Hematopoietic multipotent progenitor cell treated with erythropoietin and hydrocortisone succinate and interleukin-3 and kit ligand, for 15 days (in vitro differentiated cells): ENCODE measurements around the gene TNS2.

Experiments
- DNase-seq: peaks from one replicate; pipeline ENCODE4 v3.0.0-alpha.2; 2015; ENCODE audit warnings: low spot score

Gene TNS2

DNA sequence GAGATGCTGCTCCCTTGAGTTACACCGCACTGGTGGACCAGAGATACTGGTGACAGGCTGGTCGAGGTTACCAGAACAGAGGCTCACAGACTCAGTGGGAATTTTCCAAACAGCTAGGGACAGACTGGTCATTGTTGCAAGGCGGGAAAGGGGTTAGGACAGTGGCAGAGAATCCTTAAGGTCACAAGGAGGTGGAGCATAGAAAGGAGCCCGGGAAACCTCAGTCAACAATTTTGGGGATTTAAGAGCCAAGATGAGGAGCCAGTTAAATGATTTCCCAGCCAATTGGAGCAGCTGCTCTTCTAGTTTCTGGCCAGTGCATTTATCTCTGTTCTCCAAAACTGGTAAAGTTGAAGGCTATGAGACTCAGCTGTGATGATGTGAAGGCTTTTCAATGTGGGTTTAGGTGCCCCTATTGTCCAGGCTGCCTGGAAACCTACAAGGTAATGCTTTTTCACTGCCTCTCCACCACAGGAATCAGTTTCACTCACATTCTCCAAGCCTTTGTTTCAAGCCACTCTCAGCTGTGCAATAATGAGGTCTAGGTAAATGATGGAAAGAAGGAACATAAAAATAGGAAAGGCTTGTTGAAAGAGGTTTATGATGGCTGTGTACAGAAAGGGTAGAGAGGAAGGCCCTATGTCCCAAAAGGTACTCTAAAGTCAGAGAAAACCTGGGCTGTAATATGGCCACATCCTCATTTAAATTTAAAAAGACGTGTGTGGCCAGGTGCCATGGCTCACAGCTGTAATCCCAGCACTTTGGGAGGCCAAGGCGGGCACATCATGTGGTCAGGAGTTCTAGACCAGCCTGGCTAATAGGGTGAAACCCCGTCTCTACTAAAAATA is 7.0 kb upstream of the TNS2 start:
- no peak for DNase-seq

DNA sequence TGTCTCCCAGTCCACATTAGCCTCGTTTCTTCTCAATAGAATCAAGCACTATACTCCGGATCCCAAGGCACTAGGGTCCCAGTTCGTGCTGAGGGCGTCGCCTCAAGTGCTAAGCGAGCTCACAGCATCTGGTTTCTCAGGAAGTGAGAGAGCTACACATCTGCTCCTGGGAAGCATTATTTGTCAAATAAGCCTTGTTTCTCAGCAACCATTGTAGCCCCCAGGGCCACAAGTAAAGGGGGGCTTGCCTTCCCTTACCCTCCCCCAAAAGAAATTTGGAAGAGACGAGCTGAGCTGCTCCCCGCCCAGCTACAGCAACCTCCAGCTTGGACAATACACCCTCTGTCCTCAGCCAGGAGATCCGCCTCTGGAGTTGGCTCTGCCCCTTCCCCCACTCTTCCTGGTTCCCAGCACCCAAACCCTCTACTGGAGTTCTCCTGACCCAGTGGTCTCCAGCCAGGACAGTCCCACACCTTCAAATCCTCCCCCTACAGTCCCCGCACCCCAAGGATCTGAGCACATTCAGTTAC is 5.7 kb upstream of the TNS2 start:
- no peak for DNase-seq

DNA sequence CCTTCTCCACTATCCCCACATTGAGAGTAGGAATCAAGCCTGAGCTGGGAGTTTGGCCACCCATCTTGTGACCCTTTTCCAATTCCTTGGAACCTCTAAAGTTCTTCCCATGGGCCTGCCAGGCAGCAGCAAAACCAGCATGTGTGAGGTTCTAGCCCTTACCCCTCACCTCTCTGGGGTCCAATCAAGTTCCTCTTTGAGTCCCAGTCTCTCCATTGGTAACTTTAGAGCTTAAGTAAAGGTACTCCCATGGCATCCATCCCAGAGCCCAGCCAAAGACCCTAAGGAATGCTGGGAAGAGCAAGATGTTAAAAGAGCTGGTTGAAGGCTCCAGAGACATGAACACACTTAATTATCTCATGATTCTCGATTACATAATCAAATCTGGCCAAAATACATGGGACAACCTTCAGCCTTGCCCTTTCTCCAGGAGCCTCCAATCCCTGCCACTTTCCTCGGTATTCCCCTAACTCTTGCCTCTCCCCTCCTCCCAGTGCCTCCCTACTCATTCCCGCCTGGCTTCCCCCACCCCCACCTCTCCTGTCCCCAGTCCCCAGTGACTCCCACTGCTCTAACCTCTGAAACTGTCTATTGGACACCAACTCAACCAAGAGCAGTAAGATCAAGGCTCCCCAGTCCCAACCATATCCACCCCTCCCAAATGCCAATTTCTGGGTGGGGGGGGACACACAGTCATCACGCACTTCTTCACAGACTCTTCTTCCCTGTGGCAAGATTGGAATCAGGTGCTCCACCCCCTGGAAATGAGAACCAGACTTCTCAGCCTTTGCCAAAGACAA is 4.8 kb upstream of the TNS2 start:
- DNase-seq: no peak

DNA sequence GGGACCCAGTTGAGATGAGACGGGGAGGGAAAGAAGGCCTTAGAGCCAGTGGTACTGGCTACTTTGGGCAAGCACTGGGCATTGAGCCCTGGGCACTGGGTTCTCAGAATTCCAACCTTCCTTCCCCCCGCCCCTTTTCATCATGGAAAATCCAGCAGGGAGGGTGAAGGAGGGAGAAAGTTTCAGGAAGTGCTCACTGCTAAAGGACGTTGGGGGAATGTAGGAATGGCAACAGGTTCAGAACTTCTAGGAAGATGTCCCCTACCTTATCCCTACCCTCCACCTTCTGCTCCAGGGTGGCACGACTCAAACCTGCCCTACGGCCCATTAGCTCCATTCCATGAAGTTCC is 4.2 kb upstream of the TNS2 start:
- DNase-seq: no peak

DNA sequence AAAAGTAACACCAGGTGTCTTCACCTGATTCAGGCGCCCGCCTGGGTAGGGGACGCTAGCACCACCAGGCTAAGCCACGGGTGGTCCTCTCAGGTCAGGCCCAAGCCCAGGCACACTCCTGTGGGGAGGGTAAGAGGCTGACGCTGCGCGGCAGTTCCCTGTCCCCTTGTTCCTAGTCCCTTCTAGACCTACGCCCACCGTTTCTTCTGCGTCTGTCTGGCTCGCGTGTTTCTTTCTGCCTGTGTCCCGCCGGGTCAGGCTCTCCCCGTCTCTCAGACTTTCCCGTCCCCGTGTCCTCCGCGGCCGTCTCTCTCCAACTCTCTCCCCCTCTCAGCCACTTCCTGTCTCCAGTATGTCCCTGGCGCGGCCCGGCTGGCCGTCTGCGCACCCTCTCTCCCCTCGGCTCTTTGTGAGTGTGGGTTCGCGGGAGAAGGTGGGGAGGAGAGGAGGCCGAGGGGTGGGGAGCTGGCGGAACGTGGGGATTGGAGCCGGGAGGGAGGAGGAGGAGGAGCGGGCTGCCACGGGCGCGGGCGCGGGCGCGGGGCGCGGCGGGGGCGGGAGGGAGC is 3.1 kb upstream of the TNS2 start:
- DNase-seq: no peak

DNA sequence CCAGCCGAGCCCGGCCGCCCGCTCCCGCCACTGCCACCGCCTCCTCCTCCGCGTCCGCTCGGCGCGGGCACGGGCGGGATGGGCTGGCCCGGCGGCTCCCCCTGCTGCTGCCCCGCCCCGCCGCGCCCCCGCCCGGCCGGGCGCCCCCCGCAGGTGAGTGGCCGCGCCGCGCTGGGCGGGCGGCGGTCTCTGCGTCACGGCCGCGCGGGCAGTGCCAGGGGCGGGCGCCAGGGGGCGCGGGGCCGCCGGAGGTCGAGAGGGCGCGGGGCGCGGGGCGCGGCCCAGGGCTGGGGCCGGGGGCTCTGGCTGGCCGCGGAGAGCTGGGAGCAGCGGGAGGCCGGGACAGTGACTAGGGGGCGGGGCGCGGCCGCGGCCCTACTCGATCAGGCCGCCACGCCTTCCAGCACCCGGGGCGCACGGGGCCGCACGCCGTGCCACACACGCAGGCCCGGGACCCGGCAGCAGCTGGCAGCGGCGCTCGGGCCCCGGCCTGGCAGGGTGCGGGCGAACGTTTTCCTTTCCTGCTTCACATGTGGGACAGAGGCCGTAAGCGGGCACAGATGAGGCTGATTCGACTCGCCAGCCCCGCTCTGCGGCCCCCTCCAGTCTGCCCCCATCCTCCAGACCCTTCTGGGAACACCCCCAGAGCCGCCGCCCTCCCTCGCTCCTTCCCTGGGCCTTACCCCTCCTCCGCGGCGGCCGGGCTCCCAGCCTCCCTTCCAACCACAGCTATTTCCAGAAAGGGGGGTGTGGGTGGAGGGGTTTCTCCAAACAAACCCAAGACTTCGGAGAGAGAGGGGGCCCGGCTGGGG is 2.4 kb upstream of the TNS2 start:
- peak; percentile 49 for DNase-seq

DNA sequence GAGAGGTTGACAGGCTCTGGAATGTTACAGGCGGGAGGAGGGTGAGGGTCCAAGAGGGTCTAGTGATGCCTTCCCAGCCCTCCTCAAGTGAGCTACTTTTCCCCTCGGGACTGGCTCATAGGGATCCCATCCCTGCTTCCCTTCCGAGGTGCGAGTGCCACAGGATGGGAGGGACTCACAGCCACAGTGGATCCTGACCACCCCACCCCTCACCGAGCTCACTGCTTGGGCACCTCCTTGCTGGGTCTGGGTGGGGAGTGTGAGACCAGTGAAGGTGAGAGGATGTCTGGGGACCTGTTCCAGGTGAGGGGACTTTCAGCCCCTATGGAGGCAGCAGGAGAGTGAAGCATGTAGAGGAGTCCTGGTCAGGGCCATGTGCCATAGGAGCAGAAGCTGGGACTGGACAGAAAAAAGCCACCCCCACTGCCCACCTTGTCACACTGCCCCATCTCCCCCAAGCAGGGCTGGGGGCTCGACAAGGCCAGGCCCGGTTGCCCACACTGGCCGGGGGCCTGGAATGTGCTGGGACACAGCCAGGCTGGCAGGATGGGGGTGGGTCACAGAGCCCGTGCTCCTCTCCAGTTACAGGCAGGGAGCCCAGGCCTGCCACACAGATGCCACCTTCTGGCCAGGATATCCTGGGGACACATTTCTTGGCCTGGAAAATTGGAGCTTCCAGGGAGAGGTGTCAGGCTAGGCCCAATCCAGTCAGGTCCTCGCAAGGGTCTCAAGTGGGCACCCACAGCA is 1.7 kb upstream of the TNS2 start:
- no peak for DNase-seq

DNA sequence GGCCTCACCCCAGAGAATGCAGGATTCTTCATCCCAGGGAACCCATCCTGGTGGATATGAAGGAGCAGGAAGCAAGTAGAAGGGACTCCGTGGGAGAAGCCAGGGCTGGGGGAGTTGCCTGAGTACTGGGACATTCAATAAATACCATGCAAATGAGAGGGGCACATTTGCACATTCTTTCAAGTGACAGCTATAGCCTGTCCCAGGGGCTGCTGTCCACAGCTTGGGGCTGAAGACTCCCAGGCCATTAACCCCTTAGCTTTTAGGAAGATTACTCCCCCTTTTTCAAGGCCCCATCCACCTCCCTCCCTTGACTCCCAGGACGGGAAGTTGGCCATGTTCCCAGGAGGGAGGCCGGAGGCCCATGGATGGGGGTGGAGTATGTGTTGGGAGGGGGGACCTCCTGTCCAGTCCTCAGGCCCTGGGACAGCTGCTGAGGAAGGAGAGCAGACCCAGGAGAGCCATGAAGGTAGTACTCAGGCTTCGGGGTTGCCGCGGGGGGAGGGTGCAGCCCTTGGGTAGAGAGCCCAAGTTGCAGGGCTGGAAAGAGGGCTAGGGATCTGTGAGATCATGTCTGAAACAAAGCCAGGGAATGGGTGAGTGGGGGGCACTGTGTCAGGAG is 974 bp upstream of the TNS2 start:
- DNase-seq: no peak

DNA sequence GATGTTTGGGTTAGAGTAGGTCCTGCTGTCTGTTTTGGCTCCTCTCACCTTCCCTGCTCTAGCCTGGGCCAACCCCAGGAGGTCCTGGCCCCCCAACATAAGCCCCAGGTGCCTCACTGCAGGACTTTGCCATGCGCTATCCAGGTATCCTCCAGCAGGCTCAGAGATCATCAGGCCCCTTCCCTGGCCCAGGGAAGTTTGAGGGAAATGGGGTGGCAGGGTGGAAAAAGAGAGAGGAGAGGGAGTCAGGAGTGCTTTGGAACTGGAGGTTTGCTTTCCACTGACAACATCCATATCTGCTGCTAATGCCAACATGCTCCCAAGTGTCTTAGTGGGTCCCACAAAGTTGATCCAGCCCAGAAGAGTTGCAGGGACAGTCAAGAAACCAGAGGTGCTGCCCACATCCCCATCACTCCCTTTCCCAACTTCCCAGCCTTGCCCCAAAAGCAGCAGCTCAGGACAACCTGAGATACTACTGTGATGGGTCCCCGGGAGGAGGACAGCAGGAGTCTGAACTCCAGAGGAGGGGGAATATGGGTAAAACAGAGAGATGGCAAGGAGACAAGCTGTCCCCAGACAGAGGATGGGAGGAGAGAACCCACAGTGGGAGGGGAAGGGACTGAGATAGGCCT is 677 bp downstream of the TNS2 start:
- no peak for DNase-seq

DNA sequence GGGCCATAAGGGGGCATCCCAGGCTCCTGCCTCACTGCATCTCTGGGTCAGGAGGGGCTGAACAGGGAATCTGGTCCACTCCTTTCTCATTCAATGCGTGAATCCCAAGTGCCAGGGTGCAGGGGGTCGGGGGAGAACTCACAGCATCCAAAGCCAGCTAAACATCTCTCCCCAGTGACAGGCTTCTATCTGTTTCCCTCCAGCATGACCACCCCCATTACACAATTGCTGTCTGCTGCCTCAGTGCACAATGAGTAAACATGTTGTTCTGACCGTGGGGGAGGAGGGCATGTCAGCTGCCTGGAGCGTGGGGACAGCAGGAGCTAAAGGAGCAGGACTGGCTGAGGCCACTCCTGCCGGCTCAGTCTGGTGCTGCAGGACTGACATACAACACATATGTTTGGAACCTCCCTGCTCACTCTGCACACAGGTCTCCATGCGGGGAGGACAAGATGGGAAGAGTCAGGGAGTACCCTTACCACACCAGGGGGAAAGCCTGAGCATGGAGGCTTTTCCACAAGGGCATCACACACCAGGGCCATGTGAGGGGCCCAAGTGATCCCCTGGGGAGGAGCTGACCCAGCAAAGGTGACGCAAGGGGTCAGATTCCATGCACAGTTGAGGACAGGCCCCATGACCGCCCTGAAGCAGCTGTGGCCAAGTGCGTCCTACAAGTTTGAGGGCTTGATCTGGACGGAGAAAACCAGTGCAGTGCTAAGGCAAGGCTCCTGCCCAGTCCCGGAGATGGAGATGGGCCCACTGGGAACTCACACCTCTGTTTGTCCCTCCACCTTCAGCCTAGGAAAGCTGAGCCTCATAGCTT is 1.4 kb downstream of the TNS2 start:
- DNase-seq: no peak

DNA sequence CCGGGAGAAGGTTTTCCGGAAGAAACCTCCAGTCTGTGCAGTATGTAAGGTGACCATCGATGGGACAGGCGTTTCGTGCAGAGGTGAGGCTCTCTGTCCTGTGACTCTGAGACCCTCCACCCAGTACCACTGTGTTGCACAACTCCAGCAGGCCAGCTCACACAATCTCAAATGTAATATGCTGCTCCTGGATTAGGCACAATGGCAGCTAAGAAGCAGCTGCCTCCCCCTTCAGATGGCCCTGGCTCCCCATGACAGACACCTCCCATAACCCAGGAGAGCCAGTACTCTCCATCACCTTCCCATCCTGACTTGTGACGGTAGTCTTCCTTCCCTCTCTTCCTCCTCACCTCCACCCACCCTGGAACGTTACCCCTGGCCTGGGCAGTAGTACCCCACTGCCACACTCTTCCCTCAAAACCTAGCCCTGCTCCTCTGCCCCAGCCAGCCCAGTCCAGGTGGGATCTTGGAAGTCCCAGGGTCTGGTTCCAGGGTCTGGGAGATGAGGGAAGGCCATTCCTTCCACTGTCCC is 2.1 kb downstream of the TNS2 start:
- DNase-seq: no peak

DNA sequence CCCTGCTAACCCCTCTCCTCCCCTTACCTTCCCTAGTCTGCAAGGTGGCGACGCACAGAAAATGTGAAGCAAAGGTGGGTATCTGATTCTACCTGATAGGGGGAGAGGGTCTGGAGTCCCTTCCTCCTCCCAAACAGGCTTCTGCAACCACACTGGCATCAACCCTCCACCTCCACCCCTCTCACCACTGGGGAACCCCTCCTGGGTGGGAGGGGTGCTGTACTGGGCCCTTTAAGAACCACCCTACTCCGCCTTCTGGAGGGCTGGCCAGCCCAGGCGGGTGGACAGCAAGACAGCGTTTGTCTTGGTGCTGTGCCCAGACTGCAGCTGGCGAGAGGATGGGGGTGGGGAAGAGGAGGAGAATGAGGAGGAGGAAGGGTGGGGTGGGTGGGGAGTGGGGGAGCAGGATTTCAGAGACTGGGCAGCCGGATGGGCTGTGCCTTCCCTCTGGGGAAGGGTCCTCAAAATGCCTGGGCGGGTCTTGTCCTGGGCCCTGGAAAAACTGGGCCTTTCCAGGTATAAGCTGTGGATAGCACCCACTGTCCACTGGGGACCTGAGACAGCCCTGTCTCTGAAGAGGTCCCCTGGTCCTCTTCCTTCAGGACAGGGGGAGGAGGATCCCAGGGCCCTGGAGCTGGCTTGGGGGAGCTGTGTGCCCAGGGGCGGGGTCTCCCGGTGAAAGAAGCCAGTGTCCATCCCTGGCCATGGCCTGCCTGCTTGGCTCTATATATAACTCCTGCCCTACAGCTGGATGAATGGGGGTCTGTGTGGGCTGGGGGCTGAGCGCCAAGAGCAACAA is 2.8 kb downstream of the TNS2 start:
- no peak for DNase-seq

DNA sequence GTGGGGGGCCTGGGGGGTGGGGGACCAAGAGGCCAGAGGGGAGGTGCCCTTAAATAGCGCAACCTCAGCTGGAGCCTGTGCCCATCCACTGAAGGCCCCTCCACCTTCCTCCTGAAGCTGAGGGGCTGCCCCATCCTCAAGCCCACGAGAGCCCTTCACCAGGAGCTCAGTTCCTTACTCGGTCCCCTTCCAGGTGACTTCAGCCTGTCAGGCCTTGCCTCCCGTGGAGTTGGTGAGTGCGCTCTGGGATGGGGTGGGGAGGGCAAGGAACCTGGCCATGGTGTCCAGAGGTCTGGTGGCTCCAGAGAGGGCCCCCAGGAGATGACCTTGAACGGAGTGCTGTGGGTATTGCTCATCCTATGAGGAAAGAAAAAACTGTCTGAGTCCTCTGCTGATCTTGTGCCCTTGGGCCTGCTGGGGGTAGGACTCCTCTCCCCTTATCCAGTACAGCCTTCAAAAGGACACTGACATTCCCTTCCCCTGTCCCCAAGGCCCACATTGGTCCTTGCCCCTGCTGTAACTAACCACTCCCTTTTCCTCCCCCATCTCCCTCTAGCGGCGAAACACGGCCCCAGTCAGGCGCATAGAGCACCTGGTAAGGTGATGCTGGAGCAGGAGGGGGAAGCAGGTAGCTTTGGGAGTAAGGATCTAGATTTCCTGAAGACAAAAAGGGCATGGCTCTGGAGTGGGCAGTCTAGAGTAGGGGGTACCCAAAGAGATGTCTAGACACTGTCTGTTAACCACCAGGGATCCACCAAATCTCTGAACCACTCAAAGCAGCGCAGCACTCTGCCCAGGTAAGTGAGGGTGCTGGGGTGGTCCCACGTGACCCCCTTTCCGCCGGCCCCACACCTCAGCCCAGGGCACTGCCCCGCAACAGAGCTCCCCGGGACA is 3.6 kb downstream of the TNS2 start:
- peak; percentile 54 for DNase-seq

DNA sequence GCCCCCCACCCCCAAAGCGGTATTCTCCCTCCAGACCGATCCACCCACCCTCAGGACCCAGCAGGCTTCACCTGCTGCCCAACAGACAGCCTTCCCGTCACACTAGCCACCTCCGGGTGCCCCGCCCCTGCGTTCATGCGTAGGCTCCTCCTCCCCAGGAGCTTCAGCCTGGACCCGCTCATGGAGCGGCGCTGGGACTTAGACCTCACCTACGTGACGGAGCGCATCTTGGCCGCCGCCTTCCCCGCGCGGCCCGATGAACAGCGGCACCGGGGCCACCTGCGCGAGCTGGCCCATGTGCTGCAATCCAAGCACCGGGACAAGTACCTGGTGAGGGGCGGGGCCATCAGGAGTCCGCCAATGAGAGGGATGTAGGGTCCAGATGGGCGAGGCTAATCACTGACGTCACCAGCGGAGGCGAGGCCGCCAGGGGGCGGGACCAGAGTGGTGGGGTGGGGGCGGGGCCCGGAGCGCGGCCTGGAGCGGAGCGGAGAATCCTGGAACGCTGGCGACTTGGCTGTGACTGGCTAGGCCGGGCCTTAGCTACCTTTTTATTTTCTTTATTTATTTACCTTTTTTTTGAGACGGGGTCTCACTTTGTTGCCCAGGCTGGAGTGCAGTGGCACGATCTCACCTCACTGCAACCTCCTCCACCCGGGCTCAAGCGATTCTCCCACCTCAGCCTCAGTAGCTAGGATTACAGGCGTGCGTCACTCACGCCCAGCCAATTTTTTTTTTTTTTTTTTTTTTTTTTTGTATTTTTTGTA is 4.4 kb downstream of the TNS2 start:
- DNase-seq: peak; percentile 94

DNA sequence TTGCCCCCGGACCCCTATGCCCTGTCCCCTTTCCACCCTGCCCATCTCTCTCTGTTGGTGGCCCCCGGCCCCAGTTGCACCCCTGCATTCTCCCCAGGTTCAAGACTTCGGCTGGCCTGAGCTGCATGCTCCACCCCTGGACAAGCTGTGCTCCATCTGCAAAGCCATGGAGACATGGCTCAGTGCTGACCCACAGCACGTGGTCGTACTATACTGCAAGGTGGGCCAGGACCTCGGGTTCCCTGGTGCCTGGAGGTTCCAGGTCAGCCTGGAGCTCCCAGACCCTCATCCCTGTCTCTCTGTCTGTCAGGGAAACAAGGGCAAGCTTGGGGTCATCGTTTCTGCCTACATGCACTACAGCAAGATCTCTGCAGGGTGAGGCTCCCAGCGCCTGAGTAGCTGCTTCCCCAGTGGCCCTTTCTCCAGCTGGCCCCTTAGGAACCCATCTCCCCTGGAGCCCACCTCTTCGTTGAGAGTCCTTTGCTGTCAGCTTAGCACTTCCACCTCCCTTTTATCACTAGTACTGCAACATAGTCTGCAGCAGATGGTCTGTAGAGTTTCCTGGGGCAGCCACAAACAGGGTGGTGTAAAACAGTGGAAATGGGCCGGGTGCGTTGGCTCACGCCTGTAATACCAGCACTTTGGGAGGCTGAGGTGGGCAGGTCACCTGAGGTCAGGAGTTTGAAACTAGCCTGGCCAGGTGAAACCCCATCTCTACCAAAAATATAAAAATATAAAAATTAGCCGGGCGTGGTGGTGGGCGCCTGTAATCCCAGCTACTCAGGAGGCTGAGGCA is 5.8 kb downstream of the TNS2 start:
- DNase-seq: no peak

DNA sequence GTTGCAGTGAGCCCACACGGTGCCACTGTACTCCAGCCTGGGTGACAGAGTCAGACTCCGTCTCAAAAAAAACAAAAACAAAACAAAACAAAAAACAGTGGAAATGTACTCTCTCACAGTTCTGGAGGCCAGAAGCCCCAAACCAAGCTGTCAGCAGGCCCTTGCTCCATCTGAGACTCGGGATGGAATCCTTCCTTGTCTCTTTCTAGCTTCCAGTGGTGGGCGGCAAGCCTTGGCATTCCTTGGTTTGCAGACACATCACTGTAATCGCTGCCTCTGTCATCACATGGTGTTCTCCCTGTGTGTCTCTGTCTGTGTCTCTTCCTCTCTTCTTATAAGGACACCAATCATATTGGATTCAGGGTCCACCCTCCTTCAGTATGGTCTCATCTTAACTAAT is 6.4 kb downstream of the TNS2 start:
- DNase-seq: no peak
